Measurements from ENCODE around the gene NDUFAF5.

NDUFAF5 gene

DNA sequence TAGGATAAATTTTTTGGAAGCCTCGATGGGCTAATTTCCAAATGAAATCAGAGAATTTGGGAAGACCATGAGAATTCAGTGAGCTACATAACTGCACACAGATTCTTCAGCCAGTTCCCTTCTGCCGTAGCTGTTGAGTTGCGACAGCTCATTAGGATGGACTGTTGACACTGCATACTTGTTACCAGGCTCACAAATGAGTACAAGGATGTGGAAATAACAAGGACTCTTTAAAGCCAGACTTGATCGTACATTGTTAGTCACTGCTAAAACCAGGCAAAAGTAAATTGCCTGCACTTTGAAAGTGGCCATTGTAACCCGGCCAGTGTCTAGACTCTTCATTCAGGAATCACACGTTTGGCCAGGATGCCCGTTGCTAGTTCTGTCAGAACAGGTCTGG, 37.0 kb downstream of the NDUFAF5 start:
- DNase-seq (ENCODE audit: low read depth), result no peak
- TF ChIP-seq, protein P1, sequence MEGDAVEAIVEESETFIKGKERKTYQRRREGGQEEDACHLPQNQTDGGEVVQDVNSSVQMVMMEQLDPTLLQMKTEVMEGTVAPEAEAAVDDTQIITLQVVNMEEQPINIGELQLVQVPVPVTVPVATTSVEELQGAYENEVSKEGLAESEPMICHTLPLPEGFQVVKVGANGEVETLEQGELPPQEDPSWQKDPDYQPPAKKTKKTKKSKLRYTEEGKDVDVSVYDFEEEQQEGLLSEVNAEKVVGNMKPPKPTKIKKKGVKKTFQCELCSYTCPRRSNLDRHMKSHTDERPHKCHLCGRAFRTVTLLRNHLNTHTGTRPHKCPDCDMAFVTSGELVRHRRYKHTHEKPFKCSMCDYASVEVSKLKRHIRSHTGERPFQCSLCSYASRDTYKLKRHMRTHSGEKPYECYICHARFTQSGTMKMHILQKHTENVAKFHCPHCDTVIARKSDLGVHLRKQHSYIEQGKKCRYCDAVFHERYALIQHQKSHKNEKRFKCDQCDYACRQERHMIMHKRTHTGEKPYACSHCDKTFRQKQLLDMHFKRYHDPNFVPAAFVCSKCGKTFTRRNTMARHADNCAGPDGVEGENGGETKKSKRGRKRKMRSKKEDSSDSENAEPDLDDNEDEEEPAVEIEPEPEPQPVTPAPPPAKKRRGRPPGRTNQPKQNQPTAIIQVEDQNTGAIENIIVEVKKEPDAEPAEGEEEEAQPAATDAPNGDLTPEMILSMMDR (conservative IDR thresholded peaks at IDR 0.05; ENCODE audit: low read depth, low read length), result no peak
- no peak overlapping the region for H3K4me3 ChIP-seq (ENCODE audit: low read length)

DNA sequence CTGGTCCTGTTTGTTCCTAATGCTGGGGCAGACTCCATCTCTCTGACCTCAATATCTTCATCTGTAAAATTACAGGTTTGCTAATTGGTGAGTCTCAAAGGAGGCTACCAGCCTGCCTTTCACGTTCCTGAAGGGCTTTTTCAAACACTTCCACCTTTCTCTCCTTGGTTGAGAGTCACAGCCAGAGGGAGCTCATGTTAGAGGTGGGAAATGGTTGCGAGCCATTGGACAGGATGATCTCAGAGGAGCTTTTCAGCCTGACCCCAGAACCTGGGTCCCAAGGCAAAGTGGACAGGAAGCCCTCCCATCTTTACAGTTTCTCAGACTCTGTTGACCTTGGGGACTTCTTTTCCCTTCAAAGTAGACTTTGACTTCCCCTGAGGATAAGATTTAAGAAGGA, 37.6 kb downstream of the NDUFAF5 start:
- DNase-seq (ENCODE audit: low read depth), result no peak
- TF ChIP-seq, protein P1 (conservative IDR thresholded peaks at IDR 0.05; ENCODE audit: low read depth, low read length), result no peak
- H3K4me3 ChIP-seq (ENCODE audit: low read length), result no peak overlapping the region

- no peak overlapping the region for H3K4me3 ChIP-seq (ENCODE audit: low read length)
- TF ChIP-seq, protein P1 (conservative IDR thresholded peaks at IDR 0.05; ENCODE audit: low read depth, low read length), result no peak
- no peak for DNase-seq (ENCODE audit: low read depth)
These were observed 39.6 kb downstream of the NDUFAF5 start for GRCh38 chr20:13824459-13824858.

DNA sequence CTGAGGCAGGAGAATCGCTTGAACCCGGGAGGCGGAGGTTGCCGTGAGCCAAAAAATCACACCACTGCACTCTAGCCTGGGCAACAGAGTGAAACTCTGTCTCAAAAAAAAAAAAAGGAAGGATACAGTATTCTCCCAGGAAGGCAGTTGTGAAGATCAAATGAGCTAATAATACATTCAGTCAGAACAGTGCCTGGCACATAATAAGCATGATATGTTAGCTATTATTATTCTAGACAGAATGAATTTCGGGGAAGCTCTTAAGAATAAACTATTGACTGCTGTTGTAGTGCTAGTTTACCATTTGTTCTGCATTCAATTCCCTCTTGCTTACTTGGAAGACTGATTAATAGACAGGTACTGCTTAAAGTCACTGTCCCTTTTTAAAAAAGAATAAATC, 40.6 kb downstream of the NDUFAF5 start:
- no peak for DNase-seq (ENCODE audit: low read depth)
- H3K4me3 ChIP-seq (ENCODE audit: low read length), result no peak overlapping the region
- TF ChIP-seq, protein P1 (conservative IDR thresholded peaks at IDR 0.05; ENCODE audit: low read depth, low read length), result no peak

DNA sequence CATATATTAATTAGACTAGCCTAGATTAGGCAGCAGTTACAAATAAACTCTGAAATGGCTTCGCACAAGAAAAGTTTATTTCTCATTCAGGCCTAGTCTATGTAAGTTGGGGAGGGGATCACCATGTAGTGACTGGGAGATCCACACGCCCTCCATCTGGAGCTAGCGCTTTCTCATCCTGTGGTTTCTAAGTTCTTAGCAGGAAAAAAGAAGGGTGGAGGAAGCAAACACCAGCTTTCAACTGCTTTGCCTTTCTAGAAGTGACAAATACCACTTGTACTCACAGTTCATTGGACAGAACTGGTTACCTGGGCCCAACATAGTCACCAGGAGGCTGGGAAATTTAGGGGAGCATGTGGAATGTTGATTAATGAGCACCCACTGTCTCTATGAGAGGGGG, 46.6 kb downstream of the NDUFAF5 start:
- DNase-seq (ENCODE audit: low read depth), result no peak
- TF ChIP-seq, protein P1 (conservative IDR thresholded peaks at IDR 0.05; ENCODE audit: low read depth, low read length), result no peak
- no peak overlapping the region for H3K4me3 ChIP-seq (ENCODE audit: low read length)

- TF ChIP-seq, protein P1 (conservative IDR thresholded peaks at IDR 0.05; ENCODE audit: low read depth, low read length), result no peak
- no peak overlapping the region for H3K4me3 ChIP-seq (ENCODE audit: low read length)
These were observed 53.8 kb downstream of the NDUFAF5 start for GRCh38 chr20:13838664-13839063.

DNA sequence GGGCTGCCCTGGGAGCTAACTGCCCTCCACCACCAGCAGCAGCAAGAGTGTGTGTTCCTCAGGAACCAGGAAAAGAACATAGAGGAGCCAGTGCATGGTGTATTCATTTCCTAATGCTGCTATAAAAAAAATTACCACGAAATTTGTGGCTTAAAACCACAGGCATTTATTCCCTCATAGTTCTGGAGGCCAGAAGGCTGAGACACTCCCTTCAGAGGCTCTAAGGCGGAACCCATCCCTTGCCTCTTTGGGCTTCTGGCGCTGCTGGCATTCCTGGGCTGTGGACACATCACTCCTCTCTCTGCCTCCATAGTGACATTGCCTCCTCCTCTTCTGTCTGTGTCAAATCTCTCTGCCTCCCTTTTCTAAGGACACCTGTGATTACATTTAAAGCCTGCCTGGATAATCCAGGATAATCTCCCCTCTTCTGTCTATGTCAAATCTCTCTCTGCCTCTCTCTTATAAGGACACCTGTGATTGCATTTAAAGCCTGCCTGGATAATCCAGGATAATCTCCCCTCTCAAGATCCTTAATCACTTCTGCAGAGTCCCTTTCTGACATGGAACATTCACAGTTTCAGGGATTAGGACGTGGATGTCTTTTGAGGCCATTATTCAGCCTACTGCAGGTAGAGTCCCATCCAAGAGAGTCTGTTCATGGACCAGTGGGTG, 54.7 kb downstream of the NDUFAF5 start:
- DNase-seq (ENCODE audit: low read depth), result no peak
- TF ChIP-seq, protein P1 (conservative IDR thresholded peaks at IDR 0.05; ENCODE audit: low read depth, low read length), result no peak
- H3K4me3 ChIP-seq (ENCODE audit: low read length), result no peak overlapping the region

More at GRCh38 chr20:13838664-13839063, 53.8 kb downstream of the NDUFAF5 start:
- DNase-seq (ENCODE audit: low read depth), result no peak
